Suppressor macrophage treated with lipopolysaccharide for 4 hours (primary cell): Measurements from ENCODE around the gene ARHGAP10.

ENCODE experiments used
- DNase-seq: peaks from one replicate; pipeline ENCODE4 v3.0.0-alpha.2; 2020

Gene ARHGAP10

DNA sequence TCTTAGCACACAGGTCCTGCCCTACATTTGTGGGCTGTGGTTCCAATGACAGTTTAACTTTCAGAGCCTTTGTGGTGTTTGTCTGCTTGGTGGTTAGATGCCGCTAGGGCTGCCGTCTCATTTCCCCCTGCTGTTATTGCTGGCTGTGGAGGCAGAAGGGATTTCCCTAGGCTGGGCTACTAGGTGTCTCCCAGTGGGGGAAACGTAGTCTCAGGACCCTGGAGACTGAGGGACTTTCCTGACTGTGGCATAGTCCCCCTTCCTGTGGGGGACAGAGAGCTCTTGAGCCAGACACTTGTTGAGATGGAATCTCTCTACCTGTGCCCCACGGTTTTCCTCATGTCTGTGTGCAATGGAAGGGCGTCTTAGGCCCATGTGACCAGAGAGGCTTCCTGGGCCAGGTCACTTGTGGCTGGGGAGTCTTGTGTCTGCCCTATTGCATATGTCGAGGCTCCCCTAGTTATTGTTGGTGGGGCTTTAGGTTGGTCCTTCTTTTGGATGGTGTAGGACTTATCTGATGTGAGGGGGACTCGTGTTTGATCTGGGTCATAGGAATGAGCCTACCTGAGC lies 68.2 kb downstream of the ARHGAP10 start:
- peak; percentile 51 for DNase-seq

DNA sequence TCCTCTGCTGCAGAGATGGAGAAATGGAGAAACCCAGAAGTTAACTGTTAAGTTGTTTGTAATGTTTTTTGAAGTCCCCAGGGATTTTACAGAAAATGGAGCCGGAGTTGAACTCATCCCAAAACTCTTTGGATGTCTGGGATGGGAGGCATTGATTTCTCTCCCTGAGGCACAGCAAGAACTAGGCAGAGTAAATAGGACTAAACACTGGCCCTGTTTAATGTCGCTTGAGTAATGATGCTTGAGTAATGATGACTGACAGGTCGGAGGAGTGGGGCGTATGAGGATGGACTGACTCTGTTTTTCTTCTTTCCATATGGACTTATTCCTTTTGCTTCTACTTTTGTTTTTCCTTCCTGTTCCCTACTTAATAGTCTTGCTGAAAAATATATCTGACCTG lies 69.9 kb downstream of the ARHGAP10 start:
- peak; percentile 38 for DNase-seq

DNA sequence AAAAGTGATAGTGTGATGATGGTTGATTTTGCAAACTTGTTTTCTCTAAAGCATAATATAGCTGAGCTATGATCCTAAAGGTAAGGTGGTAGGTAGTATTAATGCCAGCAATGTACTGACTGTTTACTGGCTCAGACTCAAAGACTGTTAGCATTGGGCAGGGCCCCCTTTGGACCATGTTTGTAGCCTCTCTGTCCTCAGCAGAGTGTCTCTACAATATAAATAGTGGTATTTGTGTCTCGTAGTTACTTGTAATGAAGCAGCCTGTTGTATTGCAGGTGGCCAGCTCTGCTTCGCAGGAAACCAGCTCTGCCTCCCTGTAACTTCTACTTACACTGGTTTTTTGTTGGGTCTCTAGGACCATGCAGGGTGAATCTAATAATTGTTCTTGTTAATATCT lies 70.5 kb downstream of the ARHGAP10 start:
- no peak for DNase-seq

DNA sequence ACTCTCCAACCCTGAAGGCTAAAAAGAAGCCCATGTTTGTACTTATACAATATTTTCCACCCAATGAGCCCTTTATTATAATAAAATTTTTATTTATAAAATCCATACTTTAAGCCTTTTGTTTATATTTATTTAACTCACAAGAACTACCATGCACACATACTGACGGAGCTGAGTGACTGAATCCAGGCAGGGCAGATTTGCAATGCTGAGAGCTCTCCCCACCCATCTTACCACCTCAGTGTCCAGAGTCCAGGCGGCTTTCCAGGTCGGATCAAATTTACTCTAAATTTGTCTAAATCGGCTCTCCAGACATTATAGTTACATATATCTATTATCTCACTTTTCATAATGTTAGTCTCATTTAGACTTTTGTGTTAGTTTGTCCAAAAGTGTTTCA lies 74.1 kb downstream of the ARHGAP10 start:
- DNase-seq = no peak

DNA sequence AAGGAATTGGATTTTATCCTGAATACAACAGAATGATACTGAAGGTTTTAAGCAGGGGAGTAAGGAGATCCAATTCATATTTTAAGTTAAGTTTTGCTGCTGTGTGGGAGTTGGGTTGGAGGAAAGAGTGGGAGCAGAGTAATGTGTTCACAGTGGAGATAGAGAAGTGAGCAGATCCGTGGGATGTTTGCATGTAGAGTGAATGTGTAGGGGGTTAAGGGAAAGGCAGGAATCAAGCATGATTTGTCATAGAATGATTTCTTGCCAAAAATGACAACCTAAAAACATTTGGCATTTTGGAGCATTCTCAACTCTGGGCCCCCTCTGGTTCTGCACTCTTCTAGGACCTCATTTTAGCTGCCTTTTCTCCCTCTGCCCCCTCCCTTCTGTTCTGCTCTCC lies 76.6 kb downstream of the ARHGAP10 start:
- DNase-seq = peak; percentile 52

DNA sequence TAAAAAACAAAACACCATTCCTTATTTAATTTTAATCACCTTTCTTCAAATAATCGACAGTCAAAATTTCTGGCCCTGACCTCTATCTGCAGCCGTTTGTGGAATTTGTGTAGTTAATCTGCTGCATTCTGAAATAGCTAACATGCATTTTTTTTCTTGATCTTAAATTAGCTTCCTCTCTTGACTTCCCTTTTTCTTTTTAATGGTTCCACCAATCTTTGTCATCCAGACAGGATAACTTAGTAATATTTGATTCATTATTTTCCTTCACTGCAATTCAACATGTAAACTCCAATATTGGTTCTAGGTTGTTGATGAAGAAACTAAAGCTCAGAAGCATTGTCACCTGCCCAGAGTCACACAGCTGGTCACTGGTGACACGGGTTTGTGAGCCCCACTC lies 77.3 kb downstream of the ARHGAP10 start:
- peak; percentile 60 for DNase-seq

DNA sequence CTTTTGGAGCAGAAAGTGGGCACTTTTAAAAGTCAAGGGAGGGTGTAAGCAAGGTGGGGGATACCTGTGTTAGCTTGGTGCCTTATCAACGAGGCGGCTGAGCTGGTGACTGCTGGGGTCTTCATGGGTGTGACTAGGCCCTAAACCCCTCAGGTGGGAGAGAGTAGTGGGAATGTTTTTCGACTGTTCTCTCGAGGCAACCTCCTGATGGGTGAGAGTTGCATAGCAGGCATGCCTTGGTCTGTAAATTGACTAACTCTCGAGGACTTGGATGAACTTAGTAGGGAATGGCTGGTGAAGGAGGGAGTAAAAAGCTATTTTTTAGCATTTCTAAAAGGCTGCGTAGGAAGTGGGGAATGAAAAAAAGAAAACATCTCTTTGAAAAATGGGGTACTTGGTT lies 80.0 kb downstream of the ARHGAP10 start:
- DNase-seq = no peak

DNA sequence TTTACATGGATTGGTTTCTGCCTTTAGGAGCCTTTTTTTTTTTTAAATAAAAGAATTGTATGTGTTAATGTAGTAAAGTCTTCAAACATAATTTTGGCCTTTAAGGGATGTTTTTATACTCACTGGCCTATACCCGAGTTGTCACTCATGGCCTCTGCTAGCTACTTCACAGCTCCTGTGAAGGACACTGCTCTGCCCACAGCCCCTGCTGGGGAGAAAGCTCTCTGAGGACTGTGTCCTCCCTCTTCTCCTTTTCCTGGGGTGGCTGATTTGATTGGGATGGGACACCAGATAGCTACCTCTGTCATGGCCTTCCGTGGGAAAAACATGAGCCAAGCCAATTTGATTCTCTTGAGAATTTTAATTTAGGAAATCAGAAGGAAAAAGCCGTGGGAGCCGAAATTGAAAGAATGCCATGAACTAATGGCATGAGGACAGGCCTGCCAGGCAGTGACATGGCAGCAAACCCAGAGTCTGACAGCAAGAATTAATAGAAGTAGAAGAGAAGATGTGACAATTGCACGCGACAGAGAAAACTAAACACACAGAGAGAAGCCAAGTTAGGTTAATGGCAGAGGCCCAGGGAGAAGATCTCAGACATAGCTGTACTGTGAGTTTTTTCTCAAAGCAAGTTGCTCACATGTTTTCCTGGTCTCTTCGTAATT lies 81.4 kb downstream of the ARHGAP10 start:
- DNase-seq = no peak

DNA sequence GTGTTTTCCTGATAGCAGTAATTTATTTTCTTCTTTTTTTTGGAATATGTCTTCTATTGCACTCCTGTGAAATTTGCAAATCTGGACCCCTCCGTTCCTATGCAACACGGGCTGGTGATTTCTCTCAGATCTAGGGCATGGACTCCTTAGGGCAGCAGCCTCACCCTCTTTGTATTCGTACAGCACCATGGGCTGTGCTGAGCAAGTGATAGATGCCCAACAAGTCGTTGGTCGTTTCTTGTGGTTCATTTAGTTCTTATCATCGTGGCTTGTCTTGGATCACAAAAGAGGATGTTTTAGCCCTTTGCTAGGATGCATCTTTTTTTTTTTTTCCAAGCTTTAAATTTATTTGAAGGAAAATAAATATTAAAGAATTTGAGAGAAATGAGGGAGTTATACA lies 82.1 kb downstream of the ARHGAP10 start:
- no peak for DNase-seq

DNA sequence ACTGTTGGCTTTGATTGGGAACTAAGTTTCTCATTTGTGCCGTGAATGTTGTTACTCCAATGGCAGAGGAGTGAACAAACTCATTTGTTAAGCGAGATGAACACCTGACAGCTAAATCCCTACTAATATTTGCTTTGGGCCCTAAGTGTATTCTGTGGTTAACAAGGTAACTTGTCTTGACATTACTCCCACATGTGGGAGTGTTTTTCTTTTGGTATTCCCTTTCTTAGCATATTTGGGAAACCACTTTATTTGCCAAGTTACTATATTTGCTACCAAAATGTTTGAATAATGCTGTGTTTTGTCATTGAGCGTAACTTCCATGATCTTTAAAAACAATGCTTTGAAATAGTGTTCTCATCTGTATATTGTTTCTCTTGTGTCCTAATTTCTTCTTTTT lies 82.5 kb downstream of the ARHGAP10 start:
- DNase-seq = no peak

DNA sequence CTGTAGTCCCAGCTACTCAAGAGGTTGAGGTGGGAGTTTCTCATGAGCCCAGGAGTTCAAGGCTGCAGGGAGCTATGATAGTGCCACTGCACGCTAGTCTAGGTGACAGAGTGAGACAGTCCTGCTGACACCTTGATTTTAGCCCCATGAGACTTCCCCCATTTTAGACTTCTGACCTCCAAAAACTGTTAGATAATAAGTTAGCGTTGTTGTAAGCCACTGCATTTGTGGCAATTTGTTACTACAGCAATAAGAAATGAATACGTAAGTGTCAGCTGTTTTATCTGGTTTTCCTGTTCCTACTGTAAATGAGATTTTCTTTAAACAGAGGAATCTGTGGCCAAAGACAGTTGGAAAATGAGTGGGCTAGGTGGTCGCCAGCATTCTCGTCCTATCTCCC lies 83.9 kb downstream of the ARHGAP10 start:
- no peak for DNase-seq

DNA sequence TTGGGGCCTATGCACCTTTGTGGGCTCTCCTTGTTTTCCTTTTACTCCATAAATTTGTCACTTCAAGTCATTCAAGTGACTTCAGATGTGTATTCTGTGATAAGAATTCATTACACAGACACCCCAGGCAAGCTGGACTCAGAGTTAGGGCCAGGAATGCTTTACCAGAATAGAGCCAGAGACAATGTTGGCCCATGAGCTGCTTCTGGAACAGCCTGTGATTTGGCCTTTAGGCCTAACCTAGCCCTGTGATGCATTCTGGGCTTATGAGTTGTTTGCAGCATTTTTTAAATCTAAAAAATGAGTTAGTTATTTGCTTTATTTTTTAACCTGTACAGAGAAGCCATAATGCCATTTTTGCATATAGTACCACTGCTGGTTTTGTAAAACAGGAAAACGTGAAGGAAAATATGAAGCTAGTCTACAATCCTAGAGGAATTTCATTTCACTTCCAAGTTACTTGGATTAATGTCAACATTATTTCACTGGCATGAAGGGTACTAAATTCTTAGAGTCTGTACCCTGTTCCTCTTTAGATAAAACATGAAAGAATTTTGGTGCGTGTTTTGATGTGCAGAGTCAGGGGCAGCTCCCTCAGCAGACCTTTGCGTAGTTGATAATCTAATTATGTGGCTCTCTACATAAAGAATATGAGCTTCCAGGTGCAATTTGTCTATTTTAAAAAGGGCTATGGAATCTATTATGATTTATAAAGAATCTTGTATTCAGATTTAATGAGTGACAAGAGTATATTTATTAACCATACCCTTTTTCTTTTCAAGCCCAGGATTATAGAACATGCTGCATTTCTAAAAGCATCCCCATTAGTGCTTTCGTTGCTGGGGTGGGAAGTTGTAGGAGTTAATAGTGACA lies 84.7 kb downstream of the ARHGAP10 start:
- DNase-seq = no peak

DNA sequence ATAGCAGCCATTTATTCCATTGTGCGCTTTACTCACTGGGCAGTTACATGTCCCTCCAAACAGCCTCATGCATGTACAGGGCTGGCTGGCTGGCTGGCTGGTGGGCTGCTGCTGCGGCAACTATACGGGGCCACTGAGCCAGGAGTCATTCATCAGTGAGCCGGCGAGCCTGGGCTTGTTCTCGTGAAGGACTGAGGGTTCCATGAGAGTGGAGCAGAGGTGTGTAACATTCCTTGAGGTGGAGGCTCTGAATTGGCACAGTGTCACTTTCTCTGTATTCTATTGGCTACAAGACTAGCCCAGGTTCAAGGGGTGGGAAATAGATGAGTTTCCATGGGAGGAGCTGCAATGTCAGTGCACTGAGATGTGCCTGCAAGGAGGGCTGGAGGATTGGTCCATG lies 89.1 kb downstream of the ARHGAP10 start:
- no peak for DNase-seq

DNA sequence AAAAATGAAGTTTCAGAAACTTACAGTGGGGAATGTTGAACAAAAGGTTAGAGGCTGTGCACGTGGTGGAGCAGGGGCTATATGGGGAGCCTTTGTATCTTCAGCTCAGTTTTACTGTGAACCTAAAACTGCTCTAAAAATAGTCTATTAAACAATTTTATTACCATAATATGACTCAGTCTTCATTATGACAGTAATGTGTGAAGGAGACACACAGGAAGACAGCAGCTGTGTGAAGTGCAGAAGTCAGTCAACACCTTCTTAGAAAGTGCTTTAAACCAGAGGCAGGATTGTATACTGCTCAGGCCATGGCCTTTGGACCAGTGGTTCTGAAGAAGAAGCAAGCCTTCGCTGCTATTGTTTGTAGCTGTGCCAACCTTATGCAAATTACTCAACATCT lies 89.7 kb downstream of the ARHGAP10 start:
- DNase-seq = no peak

DNA sequence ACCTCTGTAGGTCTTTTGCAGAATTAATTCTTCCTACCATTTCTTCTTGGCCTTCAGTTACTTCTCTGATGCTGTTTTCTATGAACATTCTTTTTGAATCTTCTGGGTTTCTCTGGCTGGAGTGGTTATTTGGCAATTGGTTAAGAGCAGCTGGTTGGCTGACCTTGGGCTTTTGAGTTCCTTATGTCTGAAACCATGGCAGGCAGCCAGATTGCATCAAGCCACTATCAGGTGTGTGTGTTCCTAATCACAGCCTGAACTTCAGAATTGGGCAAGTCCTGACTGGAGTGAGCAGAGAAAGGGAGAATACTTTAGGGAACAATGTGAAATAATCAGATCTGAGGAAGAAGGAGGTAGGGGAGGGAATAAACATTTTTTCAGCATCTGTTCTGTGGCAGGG lies 90.2 kb downstream of the ARHGAP10 start:
- DNase-seq = peak; percentile 36

DNA sequence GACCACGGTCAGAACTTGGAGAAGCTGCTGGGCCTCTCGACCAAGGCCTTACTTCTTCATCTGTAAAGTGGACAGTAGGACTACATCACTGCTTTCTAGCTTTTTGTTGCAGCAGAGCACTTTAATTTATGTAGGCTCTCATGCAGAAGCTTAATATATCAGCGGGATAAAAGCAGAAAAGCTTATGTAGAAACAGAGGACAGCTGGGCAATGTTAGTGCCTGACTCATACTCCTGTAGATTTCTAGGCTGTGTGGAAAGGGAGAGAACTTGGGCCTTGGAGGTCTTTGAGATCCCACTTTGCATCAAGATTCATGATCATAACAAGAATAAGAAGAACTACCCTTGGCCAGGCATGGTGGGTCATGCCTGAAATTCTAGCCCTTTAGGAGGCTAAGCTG lies 91.2 kb downstream of the ARHGAP10 start:
- DNase-seq = no peak

DNA sequence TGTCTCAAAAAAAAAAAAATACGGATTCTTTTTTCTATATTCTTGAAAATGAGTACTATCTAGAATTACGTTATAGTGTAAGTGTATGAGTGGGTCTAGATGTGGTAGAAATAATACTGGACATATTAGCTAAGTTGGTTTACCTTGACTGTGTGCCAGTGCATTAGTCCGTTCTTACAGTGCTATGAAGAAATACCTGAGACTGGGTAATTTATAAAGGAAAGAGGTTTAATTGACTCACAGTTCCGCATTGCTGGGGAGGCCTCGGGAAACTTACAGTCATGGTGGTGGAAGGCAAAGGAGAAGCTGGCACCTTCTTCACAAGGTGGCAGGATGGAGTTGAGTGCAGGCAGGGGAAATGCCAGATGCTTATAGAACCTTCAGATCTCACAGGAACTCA lies 92.4 kb downstream of the ARHGAP10 start:
- DNase-seq = no peak

DNA sequence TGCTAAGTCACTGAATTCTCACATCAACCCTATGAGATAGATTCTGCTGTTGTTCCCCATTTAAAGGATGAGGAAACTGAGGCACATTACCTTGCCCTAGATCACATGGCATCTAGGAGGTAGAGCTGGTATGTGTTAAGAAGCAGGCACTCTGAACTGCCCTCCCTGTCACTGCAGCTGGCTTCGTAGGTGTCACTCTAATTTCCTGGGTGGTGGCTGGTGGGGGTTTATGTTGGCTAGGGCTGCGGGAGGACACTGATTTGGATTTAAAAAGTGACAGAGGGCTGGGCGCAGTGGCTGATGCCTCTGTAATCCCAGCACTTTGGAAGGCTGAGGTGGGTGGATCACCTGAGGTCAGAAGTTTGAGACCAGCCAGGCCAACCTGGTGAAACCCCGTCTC lies 93.0 kb downstream of the ARHGAP10 start:
- no peak for DNase-seq

DNA sequence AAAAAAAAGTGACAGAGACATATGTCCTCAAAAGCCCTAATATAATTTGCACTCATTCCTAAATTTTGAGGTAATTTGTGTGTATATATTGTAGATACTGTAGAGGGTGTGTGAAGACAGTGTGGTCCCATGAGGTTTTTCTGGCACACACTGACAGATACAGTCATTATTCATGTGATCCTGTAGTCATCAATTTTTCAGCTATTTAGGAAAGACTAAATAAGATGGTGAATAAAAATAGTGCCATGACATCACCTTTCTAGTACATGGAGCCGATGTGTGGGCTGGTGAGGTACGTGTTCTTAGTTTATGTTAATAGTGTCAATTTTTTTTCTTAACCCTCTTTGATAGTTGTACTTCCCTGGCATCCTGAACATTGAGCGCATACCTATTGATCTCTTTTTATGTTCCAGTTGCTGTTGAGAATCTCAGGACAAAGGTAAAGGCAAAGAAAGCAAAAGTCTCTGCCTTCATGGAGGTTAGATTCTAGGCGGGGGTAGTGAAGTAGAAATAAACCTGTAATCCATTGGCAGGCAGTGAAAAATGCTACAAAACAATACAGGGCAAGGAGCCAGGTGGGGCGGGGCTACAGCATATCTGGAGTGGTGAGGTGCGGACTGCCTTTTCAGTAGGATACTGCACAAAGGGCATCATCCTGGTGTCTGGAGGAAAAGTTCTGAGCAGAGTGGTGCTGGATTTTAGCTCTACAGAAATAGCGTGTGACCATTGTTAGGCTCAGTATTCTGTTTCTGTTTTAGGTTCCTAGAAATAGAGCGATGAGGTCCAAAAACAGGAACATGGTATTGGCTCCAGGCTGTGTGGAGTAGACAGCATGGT lies 93.8 kb downstream of the ARHGAP10 start:
- peak; percentile 88 for DNase-seq

DNA sequence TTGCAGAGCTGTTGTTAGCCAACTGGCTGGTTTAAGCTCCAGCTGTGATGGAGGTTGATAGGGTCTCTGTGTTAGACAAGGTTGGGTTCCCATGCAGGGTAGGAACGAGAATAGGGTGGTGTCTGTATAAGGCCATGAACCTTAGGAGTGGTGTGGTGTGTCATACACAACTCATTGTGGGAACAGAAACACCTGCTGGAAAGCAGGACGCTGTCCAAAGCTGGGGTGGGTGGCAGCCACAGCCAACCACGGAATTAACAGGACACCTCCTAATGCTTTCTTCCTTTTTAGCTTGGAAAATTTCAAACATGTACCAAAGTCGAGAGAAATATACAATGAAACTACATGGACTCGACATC lies 94.4 kb downstream of the ARHGAP10 start:
- DNase-seq = no peak

DNA sequence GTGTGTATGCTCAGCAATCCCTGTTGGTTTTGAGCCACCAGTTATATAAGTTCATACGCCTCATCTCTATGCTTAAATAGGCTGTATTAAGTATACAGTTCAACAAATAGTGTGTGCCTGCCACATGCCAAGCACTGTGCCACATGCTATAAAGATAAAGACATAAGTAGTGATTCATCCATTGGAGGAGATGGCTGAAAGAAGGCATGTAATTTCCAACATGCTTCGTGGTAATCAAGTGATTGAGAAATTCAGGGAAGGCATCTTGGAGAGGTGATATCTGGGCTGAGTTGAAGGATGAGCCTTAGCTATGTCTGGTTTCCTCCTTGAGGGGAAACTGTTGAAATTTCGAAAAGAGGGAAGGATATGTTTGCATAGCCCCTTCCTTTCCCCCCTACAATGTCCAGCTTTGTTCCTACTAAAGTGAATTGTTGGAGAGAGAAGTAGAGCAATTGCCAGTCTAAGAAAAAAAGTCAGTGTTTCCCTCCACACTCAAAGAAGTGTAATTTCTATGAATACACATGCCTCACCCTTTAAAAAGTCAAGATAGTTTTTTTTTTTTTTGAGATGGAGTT lies 96.5 kb downstream of the ARHGAP10 start:
- peak; percentile 68 for DNase-seq

DNA sequence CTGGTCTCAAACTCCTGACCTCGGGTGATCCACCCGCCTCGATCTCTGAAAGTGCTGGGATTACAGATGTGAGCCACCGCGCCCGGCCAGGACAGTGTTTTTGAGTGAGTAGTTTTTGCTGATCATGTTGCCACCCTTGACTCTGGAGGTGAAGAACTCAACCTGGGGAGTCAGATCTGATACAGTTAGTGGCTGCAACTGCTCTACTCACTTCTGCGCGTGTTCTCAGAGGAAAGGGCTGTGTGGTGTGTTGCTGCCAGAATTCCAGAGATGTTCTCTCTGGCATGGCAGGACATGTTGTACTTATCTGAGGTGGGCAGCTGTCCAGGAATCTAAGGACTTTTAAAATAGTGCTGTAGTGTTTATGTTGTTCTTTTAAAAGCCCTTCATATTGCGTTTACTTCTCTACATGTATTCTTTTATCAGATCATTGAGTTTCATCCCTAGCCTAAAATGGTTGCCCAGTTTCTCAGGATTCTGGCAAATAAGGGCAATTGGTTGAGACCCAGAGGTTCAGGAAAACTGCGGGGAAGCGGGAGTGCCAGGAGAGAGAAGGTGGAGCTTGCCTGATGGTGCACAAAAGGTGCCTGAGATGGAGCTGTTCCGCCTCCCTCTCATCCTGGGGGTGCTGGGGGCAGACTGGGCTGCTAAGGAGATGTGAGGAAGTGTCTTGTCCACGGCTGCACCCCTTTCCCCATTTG lies 97.7 kb downstream of the ARHGAP10 start:
- no peak for DNase-seq
